ENCODE data around the gene NALCN. TPM values are rescaled to one million over a fixed set of nuclear protein-coding genes. Genes with fewer than 3 reads are reported as not detected.

Gene NALCN
- total RNA-seq, 2 donors from 2014 or later: 1.6 to 4.6 TPM

DNA sequence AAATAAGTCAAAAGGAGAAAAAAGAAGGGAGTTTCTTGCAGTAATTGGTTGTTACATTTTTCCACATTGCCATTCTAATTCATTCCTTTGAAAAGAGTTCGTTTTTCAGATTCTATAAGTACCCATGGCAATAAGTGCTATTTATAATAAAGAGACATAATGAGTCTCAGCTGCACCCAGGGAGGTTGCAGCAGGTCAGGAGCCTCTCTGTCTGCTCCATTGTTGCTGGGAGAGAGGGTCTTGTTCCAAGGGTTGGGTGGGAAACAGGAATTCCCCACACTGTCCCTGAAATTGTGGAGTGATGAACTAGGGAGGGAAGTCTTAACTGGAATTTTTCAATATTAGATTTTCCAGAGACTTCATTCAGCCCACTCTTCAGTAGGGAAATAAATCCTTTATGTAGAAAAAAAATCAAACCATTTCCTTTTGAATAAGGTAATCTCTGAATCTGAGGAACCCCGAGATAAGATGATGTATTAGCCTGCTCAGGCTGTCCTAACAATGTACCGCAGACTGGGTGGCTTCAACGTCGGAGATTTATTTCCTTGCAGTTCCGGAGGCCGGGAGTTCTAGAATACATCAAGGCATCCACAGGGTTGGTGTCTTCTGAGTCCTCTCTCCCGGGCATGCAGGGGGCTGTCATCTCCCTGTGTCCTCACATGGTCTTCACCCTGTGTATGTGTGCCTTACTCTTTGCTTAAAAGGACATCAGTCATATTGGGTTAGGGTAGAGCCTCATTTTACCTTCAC is 399.0 kb downstream of the NALCN start:
- Histone ChIP-seq H3K27me3 (no peaks in the 10 kb centered on the region), H3K4me3 (no peak overlapping the region), H3K27ac (no peak overlapping the region), H3K9me3 (no peaks in the 10 kb centered on the region), H3K36me3 (replicated peaks in 1 of 2; ENCODE audit: insufficient read depth in 1 of 2, low read depth in 2 of 2) (no peaks in the 10 kb centered on the region), H3K4me1 (no peaks in the 10 kb centered on the region)
- DNase-seq (no peak), ATAC-seq (no peak)
- TF ChIP-seq, protein P1, sequence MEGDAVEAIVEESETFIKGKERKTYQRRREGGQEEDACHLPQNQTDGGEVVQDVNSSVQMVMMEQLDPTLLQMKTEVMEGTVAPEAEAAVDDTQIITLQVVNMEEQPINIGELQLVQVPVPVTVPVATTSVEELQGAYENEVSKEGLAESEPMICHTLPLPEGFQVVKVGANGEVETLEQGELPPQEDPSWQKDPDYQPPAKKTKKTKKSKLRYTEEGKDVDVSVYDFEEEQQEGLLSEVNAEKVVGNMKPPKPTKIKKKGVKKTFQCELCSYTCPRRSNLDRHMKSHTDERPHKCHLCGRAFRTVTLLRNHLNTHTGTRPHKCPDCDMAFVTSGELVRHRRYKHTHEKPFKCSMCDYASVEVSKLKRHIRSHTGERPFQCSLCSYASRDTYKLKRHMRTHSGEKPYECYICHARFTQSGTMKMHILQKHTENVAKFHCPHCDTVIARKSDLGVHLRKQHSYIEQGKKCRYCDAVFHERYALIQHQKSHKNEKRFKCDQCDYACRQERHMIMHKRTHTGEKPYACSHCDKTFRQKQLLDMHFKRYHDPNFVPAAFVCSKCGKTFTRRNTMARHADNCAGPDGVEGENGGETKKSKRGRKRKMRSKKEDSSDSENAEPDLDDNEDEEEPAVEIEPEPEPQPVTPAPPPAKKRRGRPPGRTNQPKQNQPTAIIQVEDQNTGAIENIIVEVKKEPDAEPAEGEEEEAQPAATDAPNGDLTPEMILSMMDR (IDR thresholded peaks at IDR 0.05): no peak
- TF ChIP-seq POLR2A (IDR thresholded peaks at IDR 0.05): no peak
- 51 to 55% methylated on average over 8 of the region's 8 CpGs for WGBS, 2 donors
- intact Hi-C loops (cut with DNase I): no loop called here

DNA sequence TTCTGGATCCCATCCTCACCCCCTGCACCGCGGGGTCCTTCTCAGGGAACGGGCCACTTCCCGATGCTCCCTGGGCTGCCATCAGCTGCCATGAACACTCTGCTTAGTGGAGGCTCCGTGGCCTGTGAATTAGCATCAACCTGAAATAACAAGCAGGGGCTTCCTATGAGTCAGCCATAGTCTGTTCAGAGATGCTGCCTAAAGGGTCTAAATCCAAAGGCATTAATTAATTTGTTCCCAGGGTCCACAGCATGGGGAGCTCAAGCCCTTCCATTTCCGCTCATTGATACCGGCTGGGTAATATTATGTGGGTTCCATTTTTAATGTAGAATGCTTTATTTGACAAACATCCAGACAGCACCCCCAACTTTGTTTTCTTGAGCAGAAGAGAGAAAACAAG is 399.8 kb downstream of the NALCN start:
- ATAC-seq (no peak), DNase-seq (no peak)
- 88 to 90% methylated on average over 7 of the region's 7 CpGs for WGBS, 2 donors
- Histone ChIP-seq H3K27me3 (no peaks in the 10 kb centered on the region), H3K4me3 (no peak overlapping the region), H3K36me3 (replicated peaks in 1 of 2; ENCODE audit: insufficient read depth in 1 of 2, low read depth in 2 of 2) (no peaks in the 10 kb centered on the region), H3K27ac (no peak overlapping the region), H3K9me3 (no peaks in the 10 kb centered on the region), H3K4me1 (no peaks in the 10 kb centered on the region)
- intact Hi-C loops (cut with DNase I): no loop called here
- TF ChIP-seq, protein P1 (IDR thresholded peaks at IDR 0.05): no peak
- TF ChIP-seq POLR2A (IDR thresholded peaks at IDR 0.05): no peak

DNA sequence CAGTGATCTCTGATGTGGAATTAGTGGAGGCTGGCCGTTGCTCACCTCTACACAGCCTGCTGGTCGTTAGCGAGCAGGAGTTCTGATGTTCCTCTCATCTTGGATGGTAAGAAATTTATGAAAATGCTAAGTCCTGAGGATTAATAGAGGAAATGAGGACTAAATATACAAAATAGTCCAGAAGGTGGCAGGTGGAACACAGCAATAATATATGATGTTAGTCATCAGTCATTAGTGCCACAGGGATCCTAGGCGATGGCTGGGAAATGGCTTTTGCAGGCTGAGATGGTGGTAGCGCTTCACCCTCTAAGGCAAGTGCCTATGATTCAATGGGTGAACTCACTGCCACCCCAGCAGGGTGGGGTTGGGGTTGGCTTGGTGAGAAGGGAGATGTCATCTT is 403.1 kb downstream of the NALCN start:
- DNase-seq (no peak), ATAC-seq (no peak)
- Histone ChIP-seq H3K27me3 (no peaks in the 10 kb centered on the region), H3K36me3 (replicated peaks in 1 of 2; ENCODE audit: insufficient read depth in 1 of 2, low read depth in 2 of 2) (no peaks in the 10 kb centered on the region), H3K4me3 (no peak overlapping the region), H3K4me1 (no peaks in the 10 kb centered on the region), H3K9me3 (no peaks in the 10 kb centered on the region), H3K27ac (no peak overlapping the region)
- TF ChIP-seq, protein P1 (IDR thresholded peaks at IDR 0.05): no peak
- TF ChIP-seq POLR2A (IDR thresholded peaks at IDR 0.05): no peak
- WGBS, 2 donors: 84 to 88% methylated on average over 5 of the region's 5 CpGs
- intact Hi-C loops (cut with DNase I): no loop called here

DNA sequence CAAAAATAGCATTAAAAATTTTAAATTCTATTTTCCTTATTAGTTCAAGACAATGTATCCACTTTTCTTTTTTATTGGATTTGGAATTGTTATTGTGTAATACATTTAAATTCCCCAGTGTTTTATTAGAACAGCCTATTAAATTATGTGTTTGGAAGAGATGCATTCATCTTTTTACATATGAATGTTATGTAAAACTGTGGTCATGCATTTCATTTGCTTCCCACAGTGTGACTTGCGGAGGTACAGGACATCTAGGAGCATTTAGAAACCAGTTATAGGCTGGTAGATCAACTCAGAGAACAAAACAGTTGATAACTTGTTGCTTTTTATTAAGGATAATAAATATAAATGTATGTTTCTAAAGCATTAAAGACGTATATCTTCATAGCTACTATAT is 406.2 kb downstream of the NALCN start:
- Histone ChIP-seq H3K9me3 (no peaks in the 10 kb centered on the region), H3K27ac (no peak overlapping the region), H3K4me1 (no peaks in the 10 kb centered on the region), H3K36me3 (replicated peaks in 1 of 2; ENCODE audit: insufficient read depth in 1 of 2, low read depth in 2 of 2) (no peaks in the 10 kb centered on the region), H3K4me3 (no peak overlapping the region), H3K27me3 (no peaks in the 10 kb centered on the region)
- DNase-seq (no peak), ATAC-seq (no peak)
- TF ChIP-seq POLR2A (IDR thresholded peaks at IDR 0.05): no peak
- TF ChIP-seq, protein P1 (IDR thresholded peaks at IDR 0.05): no peak
- WGBS, 2 donors: 91 to 92% methylated on average over 2 of the region's 2 CpGs
- intact Hi-C loops (cut with DNase I): no loop called here

DNA sequence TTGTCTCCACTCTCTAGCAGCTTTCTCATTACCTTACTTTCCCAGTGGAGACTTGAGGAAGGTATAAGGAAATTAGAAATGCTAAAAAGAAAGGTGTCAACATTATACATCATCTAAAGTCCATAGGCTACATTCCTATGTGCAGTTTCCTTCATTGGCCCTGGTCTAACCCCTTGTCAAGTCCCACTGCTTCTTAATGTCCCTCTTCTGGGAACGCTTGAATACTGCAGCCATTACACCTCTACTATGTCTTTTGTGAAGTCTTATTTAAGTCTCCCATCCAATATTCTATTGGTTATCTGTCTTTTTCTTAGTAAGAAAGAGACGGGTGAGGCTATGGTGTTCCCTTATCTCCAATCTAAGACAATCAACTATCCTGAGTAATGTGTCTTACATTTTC is 409.1 kb downstream of the NALCN start:
- DNase-seq: no peak
- Histone ChIP-seq H3K27me3 (no peaks in the 10 kb centered on the region), H3K4me1 (no peaks in the 10 kb centered on the region), H3K27ac (no peak overlapping the region), H3K4me3 (no peak overlapping the region), H3K36me3 (replicated peaks in 1 of 2; ENCODE audit: insufficient read depth in 1 of 2, low read depth in 2 of 2) (no peaks in the 10 kb centered on the region), H3K9me3 (no peaks in the 10 kb centered on the region)
- WGBS, 2 donors: 40 to 59% methylated on average over 2 of the region's 2 CpGs
- ATAC-seq: no peak
- no peak for TF ChIP-seq POLR2A (IDR thresholded peaks at IDR 0.05)
- TF ChIP-seq, protein P1 (IDR thresholded peaks at IDR 0.05): no peak
- intact Hi-C loops (cut with DNase I): no loop called here

All from body of pancreas (tissue), 4 donors.